ENCODE data around the gene FER. TPM values are rescaled to one million over a fixed set of nuclear protein-coding genes. Genes with fewer than 3 reads are reported as not detected.
"Not testable (repeated sequence)": the region's sequence is repeated elsewhere in the genome, so short reads cannot be mapped to it uniquely, and the experiment has no call there.

FER gene
- total and polyA plus RNA-seq, 9 of the 15 experiments (the other 6 are each of a cell fraction or from before 2014, with no cell fraction given): 6.7 to 18.2 (median 8.9) TPM

- CTCF ChIA-PET (ENCODE audit: low intra/inter-chr PET ratio); intact Hi-C loops (cut with micrococcal nuclease); H3K4me1 ChIP-seq (replicated peaks in 1 of 2; ENCODE audit: control insufficient read depth in 2 of 2, insufficient read depth in 2 of 2, low read length in 2 of 2); BruUV-seq (replicated peaks); H3K79me2 ChIP-seq (ENCODE audit: control insufficient read depth, insufficient read depth, low read length); H3K9me3 ChIP-seq (replicated peaks; ENCODE audit: control insufficient read depth, insufficient read depth, low read depth, low read length); DNase-seq (ENCODE audit: extremely low read depth in 1 of 4, low spot score in 3 of 4); ATAC-seq; H3K4me3 ChIP-seq; FAIRE-seq; H3K36me3 ChIP-seq (ENCODE audit: control insufficient read depth, insufficient read depth, low read length); H3K4me2 ChIP-seq (ENCODE audit: insufficient read depth, low read length); H3K27me3 ChIP-seq (ENCODE audit: control insufficient read depth in 2 of 2, insufficient read depth in 2 of 2, low read length in 2 of 2); H3K9me1 ChIP-seq (ENCODE audit: control insufficient read depth, insufficient read depth, low read length); H3K9ac ChIP-seq (ENCODE audit: insufficient read depth in 1 of 2, low read depth in 2 of 2, low read length in 2 of 2); in situ Hi-C loops (cut with MboI); H4K20me1 ChIP-seq (replicated peaks; ENCODE audit: control insufficient read depth, insufficient read depth, low read length); H3K27ac ChIP-seq (ENCODE audit: extremely low read depth, low read depth, low read length); H2AFZ ChIP-seq (ENCODE audit: low read depth, low read length): not testable (repeated sequence)
- POLR2A ChIA-PET: interaction anchor here (1.5 kb wide), 1 partner anchor 16 kb away, joined by 3 read pairs; no protein-coding TSS in a partner anchor
- WGBS (ENCODE audit: insufficient coverage, low coverage, missing lambda C conversion rate): 35% methylated on average over 3 of the region's 3 CpGs
Observed at GRCh38 chr5:108842260-108842941, 94.7 kb downstream of the FER start.

DNA sequence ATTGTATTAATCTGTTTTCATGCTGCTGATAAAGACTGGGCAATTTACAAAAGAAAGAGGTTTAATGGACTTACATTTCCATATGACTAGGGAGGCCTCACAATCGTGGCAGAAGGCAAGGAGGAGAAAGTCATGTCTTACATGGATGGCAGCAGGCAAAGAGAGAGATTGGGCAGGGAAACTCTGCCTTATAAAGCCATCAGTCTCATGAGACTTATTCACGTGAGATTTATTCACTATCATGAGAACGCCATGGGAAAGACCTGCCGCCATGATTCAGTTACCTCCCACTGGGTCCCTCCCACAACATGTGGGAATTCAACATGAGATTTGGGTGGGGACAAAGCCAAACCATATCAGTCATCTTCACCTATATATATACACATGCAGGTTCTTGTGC, 103.4 kb downstream of the FER start:
- TF ChIP-seq ZBTB33 (CRISPR knock-in tag; IDR thresholded peaks at IDR 0.05) (peak; percentile 72), ZNF431 (CRISPR knock-in tag; IDR thresholded peaks at IDR 0.05) (peak; percentile 91)
- H3K79me2 ChIP-seq (ENCODE audit: control insufficient read depth, insufficient read depth, low read length); H3K9ac ChIP-seq (ENCODE audit: insufficient read depth in 1 of 2, low read depth in 2 of 2, low read length in 2 of 2); FAIRE-seq; H3K27me3 ChIP-seq (ENCODE audit: control insufficient read depth in 2 of 2, insufficient read depth in 2 of 2, low read length in 2 of 2); H3K4me3 ChIP-seq; BruUV-seq (replicated peaks); intact Hi-C loops (cut with micrococcal nuclease); H3K4me1 ChIP-seq (replicated peaks in 1 of 2; ENCODE audit: control insufficient read depth in 2 of 2, insufficient read depth in 2 of 2, low read length in 2 of 2); H3K9me1 ChIP-seq (ENCODE audit: control insufficient read depth, insufficient read depth, low read length); H3K36me3 ChIP-seq (ENCODE audit: control insufficient read depth, insufficient read depth, low read length); H3K27ac ChIP-seq (ENCODE audit: extremely low read depth, low read depth, low read length); CTCF ChIA-PET (ENCODE audit: low intra/inter-chr PET ratio); H3K9me3 ChIP-seq (replicated peaks; ENCODE audit: control insufficient read depth, insufficient read depth, low read depth, low read length); H3K4me2 ChIP-seq (ENCODE audit: insufficient read depth, low read length); in situ Hi-C loops (cut with MboI); POLR2A ChIA-PET; H4K20me1 ChIP-seq (replicated peaks; ENCODE audit: control insufficient read depth, insufficient read depth, low read length); ATAC-seq; H2AFZ ChIP-seq (ENCODE audit: low read depth, low read length); DNase-seq (ENCODE audit: extremely low read depth in 1 of 4, low spot score in 3 of 4): not testable (repeated sequence)
- WGBS (ENCODE audit: insufficient coverage, low coverage, missing lambda C conversion rate): 65% methylated on average over 4 of the region's 4 CpGs
